Heart left ventricle (tissue), 16 donors: Measurements from ENCODE around the gene ERP27. TPM values are rescaled to one million over a fixed set of nuclear protein-coding genes. Genes with fewer than 3 reads are reported as not detected.

Source experiments
- ATAC-seq, 4 donors: fragments of 200-7000 bp; cut with Tn5 transposase; one replicate each; pipeline ENCODE4 v1.9.1; 2020 to 2022; ENCODE audit warnings: moderate library complexity in 4 of 4, mild to moderate bottlenecking in 3 of 4, moderate number of reproducible peaks in 1 of 4
- DNase-seq, 5 donors: peaks; one replicate each; pipeline ENCODE4 v3.0.0-alpha.2; 2020
- H3K27ac ChIP-seq, 12 donors: fragments of 200-600 bp; sonication (generic) in 4 of 12; one replicate each; pipeline versions ENCODE4 v1.5.0 to v1.8.0; 2016 to 2022; ENCODE audit warnings: mild to moderate bottlenecking in 2 of 12
- H3K27me3 ChIP-seq, 9 donors: fragments of 200-600 bp; sonication (generic) in 2 of 9; one replicate each; pipeline versions ENCODE4 v1.5.1 to v1.8.0; 2016 to 2022; ENCODE audit warnings: mild to moderate bottlenecking in 3 of 9
- H3K36me3 ChIP-seq, 9 donors: fragments of 200-600 bp; sonication (generic) in 2 of 9; one replicate each; pipeline versions ENCODE4 v1.5.0 to v1.8.0; 2018 to 2022; ENCODE audit warnings: mild to moderate bottlenecking in 2 of 9
- H3K4me1 ChIP-seq, 12 donors: fragments of 200-600 bp; sonication (generic) in 4 of 12; one replicate each; pipeline versions ENCODE4 v1.5.0 to v1.8.0; 2016 to 2022; ENCODE audit warnings: mild to moderate bottlenecking in 3 of 12
- H3K4me3 ChIP-seq, 12 donors: fragments of 200-600 bp; sonication (generic) in 4 of 12; one replicate each; pipeline versions ENCODE4 v1.5.0 to v1.8.0; 2017 to 2022; ENCODE audit warnings: mild to moderate bottlenecking in 9 of 12, moderate library complexity in 4 of 12
- H3K9me3 ChIP-seq, 12 donors: fragments of 200-600 bp; sonication (generic) in 4 of 12; one replicate each; pipeline versions ENCODE4 v1.5.0 to v1.8.0; 2016 to 2022; ENCODE audit warnings: mild to moderate bottlenecking in 1 of 12
- CTCF ChIP-seq, 12 donors: fragments of 200-600 bp; sonication (generic) in 4 of 12; IDR thresholded peaks; one replicate each; pipeline versions ENCODE4 v1.5.0 to v1.8.0; 2018 to 2022; ENCODE audit warnings: antibody characterized with exemption in 12 of 12, mild to moderate bottlenecking in 5 of 12
- POLR2A ChIP-seq, 2 donors: fragments of 450-650 bp; IDR thresholded peaks; one replicate each; pipeline ENCODE4 v1.6.1; 2017; ENCODE audit warnings: antibody characterized with exemption in 2 of 2, mild to moderate bottlenecking in 2 of 2, moderate library complexity in 2 of 2
- WGBS, 4 donors: extraction: QIAGEN DNeasy Blood & Tissue Kit in 2 of 4; methylation state at CpG; one replicate each; pipeline versions ENCODE4 v1.1.5 to v1.1.7; 2013 to 2018; 5-methylcytosine and 5-hydroxymethylcytosine counted together
- intact Hi-C, 10 donors: fragments of 100-400 bp; cut with DNase I; formaldehyde crosslinking; loops; one replicate each; pipeline versions ENCODE4 v1.11.1 to v1.14.2; 2022
- polyA plus RNA-seq, 2 donors: library from polyadenylated mRNA; stranded (reverse); fragments of 200-250 nt; gene quantifications; one replicate each; pipeline ENCODE4 v1.2.3, GENCODE V29; 2013
- total RNA-seq, 9 donors: library from RNA; depleted of rRNA in 2 of 9; stranded (reverse); fragments of >200 nt in 2 of 9; fragmentation: NEBNext Ultra II Directional in 3 of 9; extraction: Animal tissue kit (Norgen Biotek cat#: 25700) in 3 of 9; gene quantifications; one replicate each; pipeline versions ENCODE4 v1.1.0 to v1.2.4, GENCODE V29; 2016 to 2023
- donor health status: ischemic (EF 13 %, LVEDD 7.1; RV severe dilation, severe dysfunction).
- donor health status: healthy with polysubstance abuse.
- donor health status: DM: no; HTN: yes; CAD: no.
- donor health status: DM: no; HTN: no; CAD: no.
- donor health status: ischemic (EF 25% LVEDD 6.9; RV normal size, moderate dysfunction).
- donor health status: ischemic (EF 25% LVEDD 5.7; RV mildly dilated, moderate dysfunction).
- donor health status: healthy.
- donor health status: DM: yes; HTN: yes; CAD: no.
- donor health status: ischemic (EF 35%, LVEDD 5.7; RV mildly dilated, moderate dysfunction).
- donor health status: nonischemic (EF 11% LVEDD 7.7; RV severe dilation, severe dysfunction).
- donor health status: DM: yes; HTN: yes; CAD: no.
- donor health status: PGD.
- donor health status: ischemic (EF 29% LVEDD 5.4; RV normal size, mild dysfunction).
- donor health status: nonischemic (EF 23%, LVEDD 6.1; RV moderate dilation, normal function).

ERP27 gene
- total and polyA plus RNA-seq, 11 donors, result 0.12 to 0.93 (median 0.22) TPM; not detected in 2

GRCh38 chr12:14984036-14984435 is 45.7 kb upstream of the ERP27 start:
- no peaks in the 10 kb centered on the region for H3K27me3 ChIP-seq
- no peaks in the 10 kb centered on the region for H3K9me3 ChIP-seq
- ATAC-seq (no peak), DNase-seq (no peak)
- intact Hi-C loops, result loop anchor here in 1 of 10 donors (10.0 kb wide), 1 partner anchor 49 kb away; the partner anchor contains the start of gene ERP27
- H3K27ac ChIP-seq, result no peak overlapping the region
- no peak for TF ChIP-seq POLR2A (IDR thresholded peaks at IDR 0.05)
- no peak for TF ChIP-seq CTCF (IDR thresholded peaks at IDR 0.05)
- H3K4me3 ChIP-seq, result no peak overlapping the region
- H3K36me3 ChIP-seq, result no peaks in the 10 kb centered on the region
- 56 to 81% (median 65%) methylated on average over 1 of the region's 1 CpG for WGBS, 4 donors
- peaks cover 0 to 37% (median 0%) of the 10 kb centered on the region in 12 donors for H3K4me1 ChIP-seq

GRCh38 chr12:14982991-14983390 is 44.7 kb upstream of the ERP27 start:
- Histone ChIP-seq H3K4me1 (peaks cover 0 to 30% (median 0%) of the 10 kb centered on the region in 12 donors), H3K4me3 (no peak overlapping the region), H3K36me3 (no peaks in the 10 kb centered on the region), H3K27me3 (no peaks in the 10 kb centered on the region), H3K27ac (peak overlapping the region in 1 of 12 donors; percentile 28), H3K9me3 (no peaks in the 10 kb centered on the region)
- DNase-seq, result no peak
- ATAC-seq, result no peak
- 64 to 78% (median 70%) methylated on average over 2 of the region's 2 CpGs for WGBS, 4 donors
- intact Hi-C loops, result loop anchor here in 1 of 10 donors (10.0 kb wide), 1 partner anchor 48 kb away; the partner anchor contains the start of gene ERP27
- no peak for TF ChIP-seq POLR2A (IDR thresholded peaks at IDR 0.05)
- TF ChIP-seq CTCF (IDR thresholded peaks at IDR 0.05), result no peak

GRCh38 chr12:14982562-14982961 is 44.2 kb upstream of the ERP27 start:
- Histone ChIP-seq H3K4me1 (peaks cover 0 to 28% (median 0%) of the 10 kb centered on the region in 12 donors), H3K4me3 (no peak overlapping the region), H3K27ac (peak overlapping the region in 1 of 12 donors; percentile 28), H3K36me3 (no peaks in the 10 kb centered on the region), H3K9me3 (no peaks in the 10 kb centered on the region), H3K27me3 (no peaks in the 10 kb centered on the region)
- intact Hi-C loops, result loop anchor here in 1 of 10 donors (10.0 kb wide), 1 partner anchor 48 kb away; the partner anchor contains the start of gene ERP27
- DNase-seq (no peak), ATAC-seq (peak in 1 of 4 donors; percentile 22)
- TF ChIP-seq POLR2A (IDR thresholded peaks at IDR 0.05), result no peak
- TF ChIP-seq CTCF (IDR thresholded peaks at IDR 0.05), result no peak
- 81 to 92% (median 89%) methylated on average over 1 of the region's 1 CpG for WGBS, 4 donors

GRCh38 chr12:14981049-14981448 is 42.7 kb upstream of the ERP27 start:
- 88 to 100% (median 92%) methylated on average over 2 of the region's 2 CpGs for WGBS, 4 donors
- intact Hi-C loops, result loop anchor here in 1 of 10 donors (10.0 kb wide), 1 partner anchor 46 kb away; the partner anchor contains the start of gene ERP27
- H3K4me3 ChIP-seq, result peak overlapping the region in 1 of 12 donors; percentile 4
- peaks cover 0 to 35% (median 0%) of the 10 kb centered on the region in 12 donors for H3K4me1 ChIP-seq
- H3K27me3 ChIP-seq, result no peaks in the 10 kb centered on the region
- TF ChIP-seq POLR2A (IDR thresholded peaks at IDR 0.05) (no peak), CTCF (IDR thresholded peaks at IDR 0.05) (no peak)
- peak overlapping the region in 1 of 12 donors; percentile 74 for H3K27ac ChIP-seq
- ATAC-seq (peak in 1 of 4 donors; percentile 66), DNase-seq (no peak)
- H3K36me3 ChIP-seq, result no peaks in the 10 kb centered on the region
- H3K9me3 ChIP-seq, result no peaks in the 10 kb centered on the region
